HG02678 (cell line): ENCODE data around the gene BAIAP3.

Source experiments
- ATAC-seq: cut with Tn5 transposase; IDR thresholded peaks from one replicate; pipeline ENCODE4 v1.9.1; 2021; ENCODE audit warnings: mild to moderate bottlenecking, moderate library complexity; ENCODE audit not compliant: unreplicated experiment

The BAIAP3 gene

GRCh38 chr16:1362807-1363206, 29.4 kb downstream of the BAIAP3 start:
- ATAC-seq, result no peak

GRCh38 chr16:1363501-1364041, 30.1 kb downstream of the BAIAP3 start:
- ATAC-seq, result no peak

- ATAC-seq, result no peak
Measured at GRCh38 chr16:1364510-1364909, 31.1 kb downstream of the BAIAP3 start.

GRCh38 chr16:1366060-1366711, 32.7 kb downstream of the BAIAP3 start:
- no peak for ATAC-seq

GRCh38 chr16:1366712-1367299, 33.4 kb downstream of the BAIAP3 start:
- ATAC-seq, result no peak

- no peak for ATAC-seq
Measured at GRCh38 chr16:1367486-1368174, 34.2 kb downstream of the BAIAP3 start.

- ATAC-seq, result no peak
Measured at GRCh38 chr16:1371054-1371978, 37.9 kb downstream of the BAIAP3 start.

- ATAC-seq, result no peak
Measured at GRCh38 chr16:1372292-1372950, 39.0 kb downstream of the BAIAP3 start.

- ATAC-seq, result no peak
Measured at GRCh38 chr16:1374418-1375297, 41.2 kb downstream of the BAIAP3 start.

GRCh38 chr16:1375298-1375640, 41.8 kb downstream of the BAIAP3 start:
- no peak for ATAC-seq

GRCh38 chr16:1375741-1376410, 42.4 kb downstream of the BAIAP3 start:
- ATAC-seq, result no peak

GRCh38 chr16:1377406-1378010, 44.1 kb downstream of the BAIAP3 start:
- no peak for ATAC-seq

GRCh38 chr16:1378087-1378803, 44.8 kb downstream of the BAIAP3 start:
- no peak for ATAC-seq

GRCh38 chr16:1378804-1379303, 45.4 kb downstream of the BAIAP3 start:
- ATAC-seq, result no peak

- ATAC-seq, result no peak
Measured at GRCh38 chr16:1379304-1380076, 46.0 kb downstream of the BAIAP3 start.

- no peak for ATAC-seq
Measured at GRCh38 chr16:1380195-1380594, 46.8 kb downstream of the BAIAP3 start.
